ENCODE data around the gene PCDHGA5.
"Not testable (repeated sequence)": the region's sequence is repeated elsewhere in the genome, so short reads cannot be mapped to it uniquely, and the experiment has no call there.

Gene PCDHGA5

DNA sequence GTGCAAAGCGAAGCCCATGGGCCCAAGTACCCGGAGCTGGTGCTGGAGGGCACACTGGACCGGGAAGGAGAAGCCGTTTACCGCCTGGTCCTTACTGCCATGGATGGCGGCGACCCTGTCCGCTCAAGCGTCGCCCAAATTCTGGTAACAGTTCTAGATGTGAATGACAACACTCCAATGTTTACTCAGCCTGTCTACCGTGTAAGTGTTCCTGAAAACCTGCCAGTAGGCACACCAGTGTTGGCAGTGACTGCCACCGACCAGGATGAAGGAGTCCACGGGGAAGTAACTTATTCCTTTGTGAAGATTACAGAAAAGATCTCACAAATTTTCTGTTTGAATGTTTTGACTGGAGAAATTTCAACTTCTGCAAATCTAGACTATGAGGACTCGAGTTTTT lies 10.7 kb downstream of the PCDHGA5 start:
- no peak overlapping the region for H3K27ac ChIP-seq
- no peak overlapping the region for H3K4me3 ChIP-seq (ENCODE audit: low read depth in 1 of 2, low read length in 1 of 2)
- peaks cover 38% of the 10 kb centered on the region for H3K9me3 ChIP-seq
- no peaks in the 10 kb centered on the region for H3K36me3 ChIP-seq
- H3K4me1 ChIP-seq (ENCODE audit: control insufficient read depth in 1 of 2, insufficient read depth in 1 of 2, low read depth in 1 of 2, low read length in 1 of 2) = no peaks in the 10 kb centered on the region
- H3K27me3 ChIP-seq = peaks cover 96% of the 10 kb centered on the region
- TF ChIP-seq, protein P1, sequence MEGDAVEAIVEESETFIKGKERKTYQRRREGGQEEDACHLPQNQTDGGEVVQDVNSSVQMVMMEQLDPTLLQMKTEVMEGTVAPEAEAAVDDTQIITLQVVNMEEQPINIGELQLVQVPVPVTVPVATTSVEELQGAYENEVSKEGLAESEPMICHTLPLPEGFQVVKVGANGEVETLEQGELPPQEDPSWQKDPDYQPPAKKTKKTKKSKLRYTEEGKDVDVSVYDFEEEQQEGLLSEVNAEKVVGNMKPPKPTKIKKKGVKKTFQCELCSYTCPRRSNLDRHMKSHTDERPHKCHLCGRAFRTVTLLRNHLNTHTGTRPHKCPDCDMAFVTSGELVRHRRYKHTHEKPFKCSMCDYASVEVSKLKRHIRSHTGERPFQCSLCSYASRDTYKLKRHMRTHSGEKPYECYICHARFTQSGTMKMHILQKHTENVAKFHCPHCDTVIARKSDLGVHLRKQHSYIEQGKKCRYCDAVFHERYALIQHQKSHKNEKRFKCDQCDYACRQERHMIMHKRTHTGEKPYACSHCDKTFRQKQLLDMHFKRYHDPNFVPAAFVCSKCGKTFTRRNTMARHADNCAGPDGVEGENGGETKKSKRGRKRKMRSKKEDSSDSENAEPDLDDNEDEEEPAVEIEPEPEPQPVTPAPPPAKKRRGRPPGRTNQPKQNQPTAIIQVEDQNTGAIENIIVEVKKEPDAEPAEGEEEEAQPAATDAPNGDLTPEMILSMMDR (IDR thresholded peaks at IDR 0.05) = no peak

DNA sequence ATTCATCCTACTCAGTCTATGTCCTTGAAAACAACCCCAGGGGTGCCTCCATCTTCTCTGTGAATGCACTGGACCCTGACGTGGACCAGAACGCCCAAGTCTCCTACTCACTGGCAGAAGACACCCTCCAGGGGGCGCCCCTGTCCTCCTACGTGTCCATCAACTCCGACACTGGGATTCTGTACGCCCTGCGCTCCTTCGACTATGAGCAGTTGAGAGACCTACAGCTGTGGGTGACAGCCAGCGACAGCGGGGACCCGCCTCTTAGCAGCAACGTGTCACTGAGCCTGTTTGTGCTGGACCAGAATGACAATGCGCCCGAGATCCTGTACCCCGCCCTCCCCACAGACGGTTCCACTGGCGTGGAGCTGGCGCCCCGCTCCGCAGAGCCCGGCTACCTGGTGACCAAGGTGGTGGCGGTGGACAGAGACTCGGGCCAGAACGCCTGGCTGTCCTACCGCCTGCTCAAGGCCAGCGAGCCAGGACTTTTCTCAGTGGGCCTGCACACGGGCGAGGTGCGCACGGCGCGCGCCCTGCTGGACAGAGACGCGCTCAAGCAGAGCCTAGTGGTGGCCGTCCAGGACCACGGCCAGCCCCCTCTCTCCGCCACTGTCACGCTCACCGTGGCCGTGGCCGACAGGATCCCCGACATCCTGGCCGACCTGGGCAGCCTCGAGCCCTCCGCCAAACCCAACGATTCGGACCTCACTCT lies 11.6 kb downstream of the PCDHGA5 start:
- Histone ChIP-seq H3K27me3 (peaks cover 94% of the 10 kb centered on the region), H3K9me3 (peaks cover 38% of the 10 kb centered on the region)
- not testable (repeated sequence) for H3K36me3 ChIP-seq; H3K4me1 ChIP-seq (ENCODE audit: control insufficient read depth in 1 of 2, insufficient read depth in 1 of 2, low read depth in 1 of 2, low read length in 1 of 2); H3K4me3 ChIP-seq (ENCODE audit: low read depth in 1 of 2, low read length in 1 of 2); H3K27ac ChIP-seq

DNA sequence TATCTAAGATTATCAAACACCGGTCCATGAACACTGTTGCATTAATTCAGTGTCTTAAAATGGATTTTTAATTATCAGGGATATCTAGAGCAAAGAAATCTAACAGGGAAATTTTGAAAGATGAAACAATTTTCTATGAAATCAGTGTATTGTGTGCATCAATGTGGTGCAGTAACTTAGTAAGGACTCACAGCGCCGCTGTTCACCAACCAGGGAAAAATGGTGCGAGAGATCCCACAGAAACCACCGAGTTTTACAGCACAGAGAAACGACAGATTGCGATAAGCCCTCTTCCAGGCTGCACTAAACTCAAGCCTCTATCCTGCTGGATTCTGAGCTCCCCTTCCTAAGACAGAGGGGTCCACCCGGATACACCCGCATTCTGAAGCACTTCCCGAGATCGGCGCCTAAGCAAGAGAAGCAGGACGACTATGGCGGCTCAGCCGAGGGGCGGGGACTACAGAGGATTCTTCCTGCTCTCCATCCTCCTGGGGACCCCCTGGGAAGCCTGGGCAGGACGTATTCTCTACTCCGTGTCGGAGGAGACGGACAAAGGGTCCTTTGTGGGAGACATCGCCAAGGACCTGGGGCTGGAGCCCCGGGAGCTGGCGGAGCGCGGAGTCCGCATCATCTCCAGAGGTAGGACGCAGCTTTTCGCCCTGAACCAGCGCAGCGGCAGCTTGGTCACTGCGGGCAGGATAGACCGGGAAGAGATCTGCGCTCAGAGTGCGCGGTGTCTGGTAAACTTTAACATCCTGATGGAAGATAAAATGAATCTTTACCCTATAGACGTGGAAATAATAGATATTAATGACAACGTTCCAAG lies 18.7 kb downstream of the PCDHGA5 start, which contains the start of gene PCDHGA7:
PCDHGA7 (plus strand) TSS at position 274 of the 826 bp plus-strand sequence; CDS start at position 432, 158 bp downstream.
- Histone ChIP-seq H3K4me3 (ENCODE audit: low read depth in 1 of 2, low read length in 1 of 2) (no peak within 1 kb of the TSS), H3K4me1 (ENCODE audit: control insufficient read depth in 1 of 2, insufficient read depth in 1 of 2, low read depth in 1 of 2, low read length in 1 of 2) (no peaks in the 10 kb centered on the region), H3K27me3 (peaks cover 97% of the 10 kb centered on the region), H3K9me3 (peaks cover 12% of the 10 kb centered on the region), H3K36me3 (no peaks in the 10 kb centered on the region), H3K27ac (no peak within 1 kb of the TSS)
- TF ChIP-seq, protein P1 (IDR thresholded peaks at IDR 0.05) = no peak

DNA sequence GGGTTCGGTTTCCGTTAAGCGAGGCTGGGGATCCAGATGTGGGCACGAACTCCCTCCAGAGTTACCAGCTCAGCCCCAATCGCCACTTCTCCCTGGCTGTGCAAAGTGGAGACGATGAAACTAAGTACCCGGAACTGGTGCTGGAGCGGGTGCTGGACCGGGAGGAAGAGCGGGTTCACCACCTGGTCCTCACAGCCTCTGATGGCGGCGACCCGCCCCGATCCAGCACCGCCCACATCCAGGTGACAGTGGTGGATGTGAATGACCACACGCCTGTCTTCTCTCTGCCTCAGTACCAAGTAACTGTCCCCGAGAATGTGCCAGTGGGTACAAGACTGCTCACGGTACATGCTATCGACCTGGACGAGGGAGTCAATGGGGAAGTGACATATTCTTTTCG lies 19.4 kb downstream of the PCDHGA5 start:
- no peak overlapping the region for H3K27ac ChIP-seq
- H3K4me3 ChIP-seq (ENCODE audit: low read depth in 1 of 2, low read length in 1 of 2) = no peak overlapping the region
- H3K27me3 ChIP-seq = peaks cover 96% of the 10 kb centered on the region
- no peaks in the 10 kb centered on the region for H3K4me1 ChIP-seq (ENCODE audit: control insufficient read depth in 1 of 2, insufficient read depth in 1 of 2, low read depth in 1 of 2, low read length in 1 of 2)
- no peaks in the 10 kb centered on the region for H3K36me3 ChIP-seq
- TF ChIP-seq, protein P1 (IDR thresholded peaks at IDR 0.05) = no peak
- H3K9me3 ChIP-seq = peaks cover 9% of the 10 kb centered on the region

DNA sequence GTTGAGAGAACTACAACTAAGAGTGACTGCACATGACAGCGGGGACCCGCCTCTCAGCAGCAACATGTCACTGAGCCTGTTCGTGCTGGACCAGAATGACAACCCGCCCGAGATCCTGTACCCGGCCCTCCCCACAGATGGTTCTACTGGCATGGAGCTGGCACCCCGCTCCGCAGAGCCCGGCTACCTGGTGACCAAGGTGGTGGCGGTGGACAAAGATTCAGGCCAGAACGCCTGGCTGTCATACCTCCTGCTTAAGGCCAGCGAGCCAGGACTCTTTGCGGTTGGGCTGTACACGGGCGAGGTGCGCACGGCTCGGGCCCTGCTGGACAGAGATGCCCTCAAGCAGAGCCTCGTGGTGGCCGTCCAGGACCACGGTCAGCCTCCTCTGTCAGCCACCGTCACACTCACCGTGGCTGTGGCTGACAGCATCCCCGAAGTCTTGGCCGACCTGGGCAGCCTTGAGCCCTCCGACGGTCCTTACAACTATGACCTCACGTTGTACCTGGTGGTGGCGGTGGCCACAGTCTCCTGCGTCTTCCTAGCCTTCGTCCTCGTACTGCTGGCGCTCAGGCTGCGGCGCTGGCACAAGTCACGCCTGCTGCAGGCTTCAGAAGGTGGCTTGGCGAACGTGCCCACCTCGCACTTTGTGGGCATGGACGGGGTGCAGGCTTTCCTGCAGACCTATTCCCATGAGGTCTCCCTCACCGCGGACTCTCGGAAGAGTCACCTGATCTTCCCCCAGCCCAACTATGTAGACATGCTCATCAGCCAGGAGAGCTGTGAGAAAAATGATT lies 20.7 kb downstream of the PCDHGA5 start:
- Histone ChIP-seq H3K9me3 (peaks cover 18% of the 10 kb centered on the region), H3K36me3 (no peaks in the 10 kb centered on the region), H3K4me3 (ENCODE audit: low read depth in 1 of 2, low read length in 1 of 2) (no peak overlapping the region), H3K27ac (no peak overlapping the region), H3K27me3 (peaks cover 96% of the 10 kb centered on the region), H3K4me1 (ENCODE audit: control insufficient read depth in 1 of 2, insufficient read depth in 1 of 2, low read depth in 1 of 2, low read length in 1 of 2) (no peaks in the 10 kb centered on the region)
- TF ChIP-seq, protein P1 (IDR thresholded peaks at IDR 0.05) = no peak

DNA sequence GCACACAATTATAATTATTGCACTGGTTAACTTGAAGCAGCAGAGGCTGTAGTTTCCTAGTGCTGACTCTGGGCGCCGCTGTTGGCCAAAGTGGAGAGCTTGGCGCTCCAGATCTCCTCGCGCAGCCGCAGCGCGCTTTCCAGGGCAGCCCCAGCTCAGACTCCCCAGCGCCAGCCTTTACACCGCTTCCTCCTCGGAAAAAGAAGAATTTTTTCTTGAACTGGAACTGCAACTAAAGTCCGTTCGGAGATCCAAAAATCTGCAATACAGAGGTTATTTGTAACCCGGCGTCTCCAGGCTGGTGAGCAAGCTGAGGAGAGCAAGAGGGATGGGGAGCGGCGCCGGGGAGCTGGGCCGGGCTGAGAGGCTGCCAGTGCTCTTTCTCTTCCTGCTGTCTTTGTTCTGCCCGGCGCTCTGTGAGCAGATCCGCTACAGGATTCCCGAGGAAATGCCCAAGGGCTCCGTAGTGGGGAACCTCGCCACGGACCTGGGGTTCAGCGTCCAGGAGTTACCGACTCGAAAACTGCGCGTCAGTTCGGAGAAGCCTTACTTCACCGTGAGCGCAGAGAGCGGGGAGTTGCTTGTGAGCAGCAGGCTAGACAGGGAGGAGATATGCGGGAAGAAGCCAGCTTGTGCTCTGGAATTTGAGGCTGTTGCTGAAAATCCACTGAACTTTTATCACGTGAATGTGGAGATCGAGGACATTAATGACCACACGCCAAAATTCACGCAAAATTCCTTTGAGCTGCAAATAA lies 23.8 kb downstream of the PCDHGA5 start, which contains the start of gene PCDHGB4:
PCDHGB4 (plus strand) TSS at position 142 of the 755 bp plus-strand sequence; CDS start at position 329, 187 bp downstream.
- H3K4me1 ChIP-seq (ENCODE audit: control insufficient read depth in 1 of 2, insufficient read depth in 1 of 2, low read depth in 1 of 2, low read length in 1 of 2); H3K27ac ChIP-seq; H3K36me3 ChIP-seq; H3K4me3 ChIP-seq (ENCODE audit: low read depth in 1 of 2, low read length in 1 of 2): not testable (repeated sequence)
- Histone ChIP-seq H3K27me3 (peaks cover 98% of the 10 kb centered on the region), H3K9me3 (peaks cover 20% of the 10 kb centered on the region)

All from neutrophil (primary cell).